ENCODE data around the gene RESF1. TPM values are rescaled to one million over a fixed set of nuclear protein-coding genes. Genes with fewer than 3 reads are reported as not detected.

RESF1 gene
- total RNA-seq, 2 experiments from 2014 or later, result 46.3 to 53.3 TPM

DNA sequence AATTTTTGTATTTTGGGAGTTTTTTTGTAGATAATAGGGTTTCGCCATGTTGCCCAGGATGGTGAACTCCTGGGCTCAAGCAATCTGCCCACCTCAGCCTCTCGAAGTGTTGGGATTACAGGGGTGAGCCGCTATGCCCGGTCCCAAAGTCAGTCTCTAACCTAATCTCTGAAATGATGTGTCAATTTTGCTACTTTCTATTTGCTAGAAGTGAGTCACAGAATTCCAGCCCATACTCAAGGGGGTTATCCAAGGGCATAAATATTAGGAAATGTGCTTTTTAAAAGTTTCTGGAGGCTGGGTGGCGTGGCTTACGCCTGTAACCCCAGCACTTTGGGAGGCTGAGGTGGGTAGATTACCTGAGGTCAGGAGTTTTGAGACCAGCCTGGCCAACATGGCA is 40.5 kb downstream of the RESF1 start:
- ChIA-PET POLR2A (no interaction called here), CTCF (ENCODE audit: unreplicated experiment) (no interaction called here)
- H3K4me2 ChIP-seq (ENCODE audit: low read length), result no peak overlapping the region
- no peak for TF ChIP-seq EZH2phosphoT487 (IDR thresholded peaks at IDR 0.05; ENCODE audit: borderline replicate concordance, low read depth, low read length)
- no peak for TF ChIP-seq CTCF (conservative IDR thresholded peaks at IDR 0.05; ENCODE audit: low read length)
- H3K79me2 ChIP-seq (ENCODE audit: insufficient read depth, low read depth, low read length), result no peaks in the 10 kb centered on the region
- intact Hi-C loops (cut with micrococcal nuclease; ENCODE audit: unreplicated experiment), result no loop called here
- no peaks in the 10 kb centered on the region for H4K20me1 ChIP-seq (ENCODE audit: insufficient read depth, low read length)
- no peaks in the 10 kb centered on the region for H3K9me3 ChIP-seq (ENCODE audit: low read length)
- no peak overlapping the region for H3K27ac ChIP-seq (ENCODE audit: low read depth, low read length, poor library complexity, severe bottlenecking)
- no peak for DNase-seq (ENCODE audit: low spot score)
- H3K4me1 ChIP-seq (ENCODE audit: insufficient read depth, low read length, poor library complexity, severe bottlenecking), result no peaks in the 10 kb centered on the region
- H3K9me2 ChIP-seq (ENCODE audit: insufficient read depth, low read length), result no peaks in the 10 kb centered on the region
- BruUV-seq (replicated peaks), result no TSS peak
- no peak overlapping the region for H2AFZ ChIP-seq (ENCODE audit: low read length)
- H3K4me3 ChIP-seq (ENCODE audit: low read depth, low read length, poor library complexity, severe bottlenecking), result no peak overlapping the region
- peaks cover 68% of the 10 kb centered on the region for H3K36me3 ChIP-seq (ENCODE audit: insufficient read depth, low read length)

GRCh38 chr12:32000373-32001005 is 41.3 kb downstream of the RESF1 start:
- no peak overlapping the region for H3K4me3 ChIP-seq (ENCODE audit: low read depth, low read length, poor library complexity, severe bottlenecking)
- H3K36me3 ChIP-seq (ENCODE audit: insufficient read depth, low read length), result peaks cover 60% of the 10 kb centered on the region
- TF ChIP-seq EZH2phosphoT487 (IDR thresholded peaks at IDR 0.05; ENCODE audit: borderline replicate concordance, low read depth, low read length) (no peak), CTCF (conservative IDR thresholded peaks at IDR 0.05; ENCODE audit: low read length) (no peak)
- no peaks in the 10 kb centered on the region for H3K9me3 ChIP-seq (ENCODE audit: low read length)
- no peak for DNase-seq (ENCODE audit: low spot score)
- ChIA-PET CTCF (ENCODE audit: unreplicated experiment) (no interaction called here), POLR2A (no interaction called here)
- H3K4me2 ChIP-seq (ENCODE audit: low read length), result no peak overlapping the region
- H3K79me2 ChIP-seq (ENCODE audit: insufficient read depth, low read depth, low read length), result no peaks in the 10 kb centered on the region
- H2AFZ ChIP-seq (ENCODE audit: low read length), result no peak overlapping the region
- no peaks in the 10 kb centered on the region for H3K4me1 ChIP-seq (ENCODE audit: insufficient read depth, low read length, poor library complexity, severe bottlenecking)
- H3K9me2 ChIP-seq (ENCODE audit: insufficient read depth, low read length), result no peaks in the 10 kb centered on the region
- BruUV-seq (replicated peaks), result no TSS peak
- H4K20me1 ChIP-seq (ENCODE audit: insufficient read depth, low read length), result no peaks in the 10 kb centered on the region
- intact Hi-C loops (cut with micrococcal nuclease; ENCODE audit: unreplicated experiment), result no loop called here
- H3K27ac ChIP-seq (ENCODE audit: low read depth, low read length, poor library complexity, severe bottlenecking), result no peak overlapping the region

DNA sequence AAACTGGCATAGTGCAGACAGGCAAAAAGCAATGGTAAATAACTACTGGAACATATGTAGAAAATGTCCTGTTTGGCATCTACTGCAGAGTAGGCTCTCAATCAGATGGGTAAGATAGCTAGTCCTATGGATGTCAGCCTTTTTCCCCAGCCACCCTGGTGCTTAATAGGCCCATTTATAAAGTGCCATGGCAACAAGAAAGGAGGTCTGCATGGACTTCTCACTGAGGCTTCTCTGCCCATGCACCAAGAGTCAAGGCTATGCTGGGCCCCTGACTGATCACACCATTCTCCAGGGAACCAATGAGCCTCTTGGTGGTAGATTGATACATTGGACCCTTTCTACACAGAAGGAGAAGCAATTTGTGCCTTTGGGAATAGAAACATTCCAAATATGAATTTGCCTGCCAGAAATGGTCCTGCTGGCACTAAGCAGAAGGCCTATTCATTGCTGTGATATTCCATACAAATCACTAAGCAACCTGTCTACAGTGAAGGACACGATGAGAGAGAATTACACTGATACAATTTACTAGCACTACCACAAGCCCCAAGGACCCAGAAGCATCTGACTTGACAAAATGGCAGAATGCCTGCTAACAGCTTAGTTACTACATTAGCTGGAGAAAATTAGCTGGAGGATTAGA is 43.8 kb downstream of the RESF1 start:
- TF ChIP-seq CTCF (conservative IDR thresholded peaks at IDR 0.05; ENCODE audit: low read length) (no peak), EZH2phosphoT487 (IDR thresholded peaks at IDR 0.05; ENCODE audit: borderline replicate concordance, low read depth, low read length) (no peak)
- no peaks in the 10 kb centered on the region for H3K79me2 ChIP-seq (ENCODE audit: insufficient read depth, low read depth, low read length)
- CTCF ChIA-PET (ENCODE audit: unreplicated experiment), result interaction anchor here (0.5 kb wide), 1 partner anchor 50 kb away, joined by 4 read pairs; no protein-coding TSS in a partner anchor

More for the DNA sequence above, 43.8 kb downstream of the RESF1 start:
- DNase-seq (ENCODE audit: low spot score), result no peak
- Histone ChIP-seq H3K9me3 (ENCODE audit: low read length) (no peaks in the 10 kb centered on the region), H3K27ac (ENCODE audit: low read depth, low read length, poor library complexity, severe bottlenecking) (no peak overlapping the region), H3K9me2 (ENCODE audit: insufficient read depth, low read length) (no peaks in the 10 kb centered on the region), H3K4me2 (ENCODE audit: low read length) (no peak overlapping the region), H3K36me3 (ENCODE audit: insufficient read depth, low read length) (peaks cover 35% of the 10 kb centered on the region), H2AFZ (ENCODE audit: low read length) (no peak overlapping the region), H3K4me3 (ENCODE audit: low read depth, low read length, poor library complexity, severe bottlenecking) (no peak overlapping the region), H4K20me1 (ENCODE audit: insufficient read depth, low read length) (no peaks in the 10 kb centered on the region), H3K4me1 (ENCODE audit: insufficient read depth, low read length, poor library complexity, severe bottlenecking) (no peaks in the 10 kb centered on the region)
- no TSS peak for BruUV-seq (replicated peaks)
- intact Hi-C loops (cut with micrococcal nuclease; ENCODE audit: unreplicated experiment), result no loop called here
- POLR2A ChIA-PET, result interaction anchor here (0.6 to 0.8 kb wide), 4 partner anchors 9 to 246 kb away, joined by 3 to 5 read pairs (median 3); no protein-coding TSS in a partner anchor

All from OCI-LY7 (cell line).